AG04450 (cell line): ENCODE results near the gene CAPN11. TPM values are rescaled to one million over a fixed set of nuclear protein-coding genes. Genes with fewer than 3 reads are reported as not detected.
"Not testable (repeated sequence)": the region's sequence is repeated elsewhere in the genome, so short reads cannot be mapped to it uniquely, and the experiment has no call there.

ENCODE experiments used
- CTCF ChIA-PET: fragments of 300-600, 350-600 bp; formaldehyde crosslinking; extraction: SDS; loops from one replicate; lab custom pipeline; 2022; ENCODE audit warnings: antibody characterized with exemption, inconsistent platforms; lab: Charles Lee
- POLR2A ChIA-PET: fragments of 350-600 bp; formaldehyde crosslinking; extraction: SDS; loops from one replicate; lab custom pipeline; 2021; ENCODE audit warnings: antibody characterized with exemption, inconsistent platforms; lab: Yijun Ruan, JAX
- DNase-seq: peaks from one replicate; pipeline ENCODE4 v3.0.0-alpha.2; 2011; ENCODE audit warnings: low read depth, low spot score
- H3K27ac ChIP-seq: one replicate; pipeline ENCODE4 v1.5.1; 2012; ENCODE audit warnings: low read depth, low read length, control low read depth
- H3K27me3 ChIP-seq: one replicate; pipeline ENCODE4 v1.6.0; 2012; ENCODE audit warnings: low read length; ENCODE audit not compliant: control insufficient read depth, insufficient read depth
- H3K4me3 ChIP-seq: 2 replicates; pipeline ENCODE4 v1.5.1; 2011; ENCODE audit warnings: mild to moderate bottlenecking, low read depth, low read length, control low read depth
- H3K9me3 ChIP-seq: 2 replicates; pipeline ENCODE4 v1.5.1; 2012; ENCODE audit warnings: low read length; ENCODE audit not compliant: control insufficient read depth, insufficient read depth
- CTCF ChIP-seq: IDR thresholded peaks from 2 replicates; pipeline ENCODE4 v1.5.1; 2011; ENCODE audit warnings: low read depth, low read length, control low read depth, inconsistent platforms
- polyA plus RNA-seq: library from polyadenylated mRNA; depleted of rRNA; stranded (reverse); fragments of >200 nt; gene quantifications from 2 replicates; pipeline ENCODE4 v1.2.3, GENCODE V29; 2011

Gene CAPN11
- polyA plus RNA-seq, 1 experiment: 0.04 TPM

- H3K27ac ChIP-seq: no peak overlapping the region
- POLR2A ChIA-PET: no interaction called here
- CTCF ChIA-PET: no interaction called here
- no peaks in the 10 kb centered on the region for H3K9me3 ChIP-seq
- H3K27me3 ChIP-seq: peaks cover 13% of the 10 kb centered on the region
- no peak for TF ChIP-seq CTCF
- DNase-seq: no peak
- no peak overlapping the region for H3K4me3 ChIP-seq
These were observed 24.3 kb downstream of the CAPN11 start for GRCh38 chr6:44182911-44183390.

- DNase-seq: no peak
- ChIA-PET CTCF (interaction anchor here (1.0 kb wide), 1 partner anchor 11 kb away, joined by 4 read pairs; no protein-coding TSS in a partner anchor), POLR2A (no interaction called here)
- no peak for TF ChIP-seq CTCF
- no peak overlapping the region for H3K4me3 ChIP-seq
- no peak overlapping the region for H3K27ac ChIP-seq
- H3K27me3 ChIP-seq: peaks cover 13% of the 10 kb centered on the region
- H3K9me3 ChIP-seq: no peaks in the 10 kb centered on the region
These were observed 25.2 kb downstream of the CAPN11 start for GRCh38 chr6:44183783-44184182.

GRCh38 chr6:44185356-44185755 lies 26.7 kb downstream of the CAPN11 start:
- peaks cover 13% of the 10 kb centered on the region for H3K27me3 ChIP-seq
- CTCF ChIA-PET, H3K9me3 ChIP-seq, H3K4me3 ChIP-seq, H3K27ac ChIP-seq, DNase-seq, POLR2A ChIA-PET: not testable (repeated sequence)

GRCh38 chr6:44185953-44186634 lies 27.5 kb downstream of the CAPN11 start:
- no peak for DNase-seq
- Histone ChIP-seq H3K9me3 (no peaks in the 10 kb centered on the region), H3K27me3 (peaks cover 13% of the 10 kb centered on the region), H3K4me3 (no peak overlapping the region), H3K27ac (no peak overlapping the region)
- CTCF ChIA-PET: interaction anchor here (0.9 kb wide), 1 partner anchor 13 kb away, joined by 3 read pairs; no protein-coding TSS in a partner anchor
- TF ChIP-seq CTCF: no peak
- POLR2A ChIA-PET: no interaction called here

GRCh38 chr6:44186635-44187025 lies 28.0 kb downstream of the CAPN11 start:
- DNase-seq: no peak
- TF ChIP-seq CTCF: no peak
- peaks cover 13% of the 10 kb centered on the region for H3K27me3 ChIP-seq
- no peak overlapping the region for H3K27ac ChIP-seq
- no peaks in the 10 kb centered on the region for H3K9me3 ChIP-seq
- ChIA-PET POLR2A (no interaction called here), CTCF (interaction anchor here (0.9 kb wide), 1 partner anchor 14 kb away, joined by 3 read pairs; no protein-coding TSS in a partner anchor)
- H3K4me3 ChIP-seq: no peak overlapping the region
